WTC11 (cell line): ENCODE results near the gene LINS1.

Experiments
- ATF6 ChIP-seq: sonication (generic); formaldehyde crosslinking; IDR thresholded peaks from 2 replicates; pipeline ENCODE4 v1.8.1; 2023; ENCODE audit warnings: mild to moderate bottlenecking, missing genetic modification reagents
- CTCF ChIP-seq: fragments of 200-600 bp; IDR thresholded peaks from 2 replicates; pipeline ENCODE4 v1.8.0; 2022; ENCODE audit warnings: antibody characterized with exemption
- E2F5 ChIP-seq: sonication (generic); formaldehyde crosslinking; IDR thresholded peaks from 2 replicates; pipeline ENCODE4 v1.8.1; 2022; ENCODE audit warnings: mild to moderate bottlenecking, moderate library complexity, missing genetic modification reagents
- ESRRA ChIP-seq: sonication (generic); formaldehyde crosslinking; IDR thresholded peaks from 2 replicates; pipeline ENCODE4 v1.8.1; 2022; ENCODE audit warnings: mild to moderate bottlenecking, missing genetic modification reagents, borderline replicate concordance
- HMGXB4 ChIP-seq: sonication (generic); formaldehyde crosslinking; IDR thresholded peaks from 2 replicates; pipeline ENCODE4 v1.8.1; 2023; ENCODE audit warnings: mild to moderate bottlenecking, moderate library complexity, missing genetic modification reagents
- NR2C2 ChIP-seq: sonication (generic); formaldehyde crosslinking; IDR thresholded peaks from 2 replicates; pipeline ENCODE4 v1.8.0; 2022; ENCODE audit warnings: mild to moderate bottlenecking, missing genetic modification reagents
- SP1 ChIP-seq: sonication (generic); formaldehyde crosslinking; conservative IDR thresholded peaks from 2 replicates; pipeline ENCODE4 v1.8.1; 2022; ENCODE audit warnings: missing genetic modification reagents
- ZMAT4 ChIP-seq: fragments of 250-450 bp; sonication (Bioruptor Pico); IDR thresholded peaks from 2 replicates; pipeline ENCODE4 v1.9.0; 2021; ENCODE audit warnings: mild to moderate bottlenecking
- ZNF121 ChIP-seq: sonication (generic); formaldehyde crosslinking; IDR thresholded peaks from 2 replicates; pipeline ENCODE4 v1.8.0; 2023; ENCODE audit warnings: missing genetic modification reagents
- ZNF416 ChIP-seq: fragments of 250-450 bp; sonication (Bioruptor Pico); IDR thresholded peaks from 2 replicates; pipeline ENCODE4 v1.9.0; 2021; ENCODE audit warnings: mild to moderate bottlenecking, inconsistent platforms
- TF ChIP-seq, protein P1 (sequence below): sonication (generic); formaldehyde crosslinking; IDR thresholded peaks from 2 replicates; pipeline ENCODE4 v1.8.0; 2023; ENCODE audit warnings: missing genetic modification reagents, mild to moderate bottlenecking, borderline replicate concordance
- TF ChIP-seq, protein P2 (sequence below): sonication (generic); formaldehyde crosslinking; IDR thresholded peaks from 2 replicates; pipeline ENCODE4 v1.8.0; 2022; ENCODE audit warnings: mild to moderate bottlenecking, missing genetic modification reagents
- TF ChIP-seq, protein P3 (sequence below): sonication (generic); formaldehyde crosslinking; IDR thresholded peaks from 2 replicates; pipeline ENCODE4 v1.8.1; 2022; ENCODE audit warnings: mild to moderate bottlenecking, missing genetic modification reagents, moderate library complexity, borderline replicate concordance

DNA sequence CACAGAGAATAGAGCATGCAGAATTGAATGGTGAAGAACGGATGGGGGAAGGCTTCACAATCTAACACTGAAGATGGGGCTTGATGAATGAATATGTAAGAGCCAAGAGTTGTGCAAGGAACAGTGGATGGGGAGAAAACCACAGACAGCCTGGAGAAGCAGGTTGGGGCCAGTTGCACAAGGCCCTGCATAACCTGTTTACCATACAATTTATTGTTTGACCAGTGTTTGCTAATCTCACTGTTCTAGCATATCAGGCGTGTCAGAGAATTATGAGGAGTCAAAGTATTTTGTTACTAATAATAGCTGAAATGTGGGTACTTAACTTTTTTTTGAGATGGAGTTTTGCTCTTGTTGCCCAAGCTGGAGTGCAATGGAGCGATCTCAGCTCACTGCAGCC, 36.4 kb downstream of the LINS1 start:
- TF ChIP-seq E2F5 (CRISPR knock-in tag) = no peak
- TF ChIP-seq, protein P1, sequence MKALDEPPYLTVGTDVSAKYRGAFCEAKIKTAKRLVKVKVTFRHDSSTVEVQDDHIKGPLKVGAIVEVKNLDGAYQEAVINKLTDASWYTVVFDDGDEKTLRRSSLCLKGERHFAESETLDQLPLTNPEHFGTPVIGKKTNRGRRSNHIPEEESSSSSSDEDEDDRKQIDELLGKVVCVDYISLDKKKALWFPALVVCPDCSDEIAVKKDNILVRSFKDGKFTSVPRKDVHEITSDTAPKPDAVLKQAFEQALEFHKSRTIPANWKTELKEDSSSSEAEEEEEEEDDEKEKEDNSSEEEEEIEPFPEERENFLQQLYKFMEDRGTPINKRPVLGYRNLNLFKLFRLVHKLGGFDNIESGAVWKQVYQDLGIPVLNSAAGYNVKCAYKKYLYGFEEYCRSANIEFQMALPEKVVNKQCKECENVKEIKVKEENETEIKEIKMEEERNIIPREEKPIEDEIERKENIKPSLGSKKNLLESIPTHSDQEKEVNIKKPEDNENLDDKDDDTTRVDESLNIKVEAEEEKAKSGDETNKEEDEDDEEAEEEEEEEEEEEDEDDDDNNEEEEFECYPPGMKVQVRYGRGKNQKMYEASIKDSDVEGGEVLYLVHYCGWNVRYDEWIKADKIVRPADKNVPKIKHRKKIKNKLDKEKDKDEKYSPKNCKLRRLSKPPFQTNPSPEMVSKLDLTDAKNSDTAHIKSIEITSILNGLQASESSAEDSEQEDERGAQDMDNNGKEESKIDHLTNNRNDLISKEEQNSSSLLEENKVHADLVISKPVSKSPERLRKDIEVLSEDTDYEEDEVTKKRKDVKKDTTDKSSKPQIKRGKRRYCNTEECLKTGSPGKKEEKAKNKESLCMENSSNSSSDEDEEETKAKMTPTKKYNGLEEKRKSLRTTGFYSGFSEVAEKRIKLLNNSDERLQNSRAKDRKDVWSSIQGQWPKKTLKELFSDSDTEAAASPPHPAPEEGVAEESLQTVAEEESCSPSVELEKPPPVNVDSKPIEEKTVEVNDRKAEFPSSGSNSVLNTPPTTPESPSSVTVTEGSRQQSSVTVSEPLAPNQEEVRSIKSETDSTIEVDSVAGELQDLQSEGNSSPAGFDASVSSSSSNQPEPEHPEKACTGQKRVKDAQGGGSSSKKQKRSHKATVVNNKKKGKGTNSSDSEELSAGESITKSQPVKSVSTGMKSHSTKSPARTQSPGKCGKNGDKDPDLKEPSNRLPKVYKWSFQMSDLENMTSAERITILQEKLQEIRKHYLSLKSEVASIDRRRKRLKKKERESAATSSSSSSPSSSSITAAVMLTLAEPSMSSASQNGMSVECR (CRISPR knock-in tag) = no peak
- no peak for TF ChIP-seq CTCF
- TF ChIP-seq, protein P2, sequence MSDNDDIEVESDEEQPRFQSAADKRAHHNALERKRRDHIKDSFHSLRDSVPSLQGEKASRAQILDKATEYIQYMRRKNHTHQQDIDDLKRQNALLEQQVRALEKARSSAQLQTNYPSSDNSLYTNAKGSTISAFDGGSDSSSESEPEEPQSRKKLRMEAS = no peak
- TF ChIP-seq SP1 (CRISPR knock-in tag) = no peak
- no peak for TF ChIP-seq ESRRA (CRISPR knock-in tag)
- TF ChIP-seq, protein P3, sequence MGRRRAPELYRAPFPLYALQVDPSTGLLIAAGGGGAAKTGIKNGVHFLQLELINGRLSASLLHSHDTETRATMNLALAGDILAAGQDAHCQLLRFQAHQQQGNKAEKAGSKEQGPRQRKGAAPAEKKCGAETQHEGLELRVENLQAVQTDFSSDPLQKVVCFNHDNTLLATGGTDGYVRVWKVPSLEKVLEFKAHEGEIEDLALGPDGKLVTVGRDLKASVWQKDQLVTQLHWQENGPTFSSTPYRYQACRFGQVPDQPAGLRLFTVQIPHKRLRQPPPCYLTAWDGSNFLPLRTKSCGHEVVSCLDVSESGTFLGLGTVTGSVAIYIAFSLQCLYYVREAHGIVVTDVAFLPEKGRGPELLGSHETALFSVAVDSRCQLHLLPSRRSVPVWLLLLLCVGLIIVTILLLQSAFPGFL (CRISPR knock-in tag) = no peak
- no peak for TF ChIP-seq NR2C2
- no peak for TF ChIP-seq HMGXB4 (CRISPR knock-in tag)
- no peak for TF ChIP-seq ZNF416
- no peak for TF ChIP-seq ZNF121
- no peak for TF ChIP-seq ZMAT4 (CRISPR knock-in tag)
- TF ChIP-seq ATF6 (CRISPR knock-in tag) = no peak
